HG02623 (cell line): ENCODE data around the gene EPHB6.

Experiments
- ATAC-seq: cut with Tn5 transposase; IDR thresholded peaks from one replicate; pipeline ENCODE4 v1.9.1; 2021; ENCODE audit warnings: moderate library complexity; ENCODE audit not compliant: unreplicated experiment

The EPHB6 gene

DNA sequence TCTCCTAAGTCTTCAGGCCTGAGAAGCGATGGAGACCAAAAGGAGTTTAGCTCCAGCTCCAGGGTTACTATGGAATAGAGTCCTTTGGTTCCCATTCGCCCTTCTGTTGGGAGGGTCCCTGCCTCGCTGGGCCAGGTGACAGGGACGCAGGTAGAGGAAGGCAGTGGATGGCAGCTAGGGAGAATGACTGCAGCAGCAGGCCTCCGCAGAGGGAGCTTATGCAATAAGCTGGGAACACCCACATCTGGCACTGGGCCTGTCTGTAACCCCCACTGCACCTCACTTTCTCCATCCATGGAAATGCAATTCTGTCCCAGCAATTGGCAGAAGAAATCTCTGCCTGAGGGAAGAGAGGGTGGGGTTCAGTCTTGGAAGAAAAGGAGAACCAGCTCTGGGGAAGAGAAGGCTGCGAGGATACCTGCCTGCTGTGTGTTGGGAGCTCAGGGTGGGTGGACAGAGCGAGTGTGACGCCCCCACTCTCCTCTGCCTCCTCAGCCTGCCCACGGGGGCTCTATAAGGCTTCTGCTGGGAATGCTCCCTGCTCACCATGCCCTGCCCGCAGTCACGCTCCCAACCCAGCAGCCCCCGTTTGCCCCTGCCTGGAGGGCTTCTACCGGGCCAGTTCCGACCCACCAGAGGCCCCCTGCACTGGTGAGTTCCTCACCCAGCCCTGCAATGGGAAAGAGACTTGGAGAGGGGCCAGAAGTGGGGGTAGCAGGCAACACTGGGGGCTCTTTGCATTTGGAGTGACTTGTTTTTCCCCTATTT, 10.3 kb downstream of the EPHB6 start:
- ATAC-seq, result no peak

DNA sequence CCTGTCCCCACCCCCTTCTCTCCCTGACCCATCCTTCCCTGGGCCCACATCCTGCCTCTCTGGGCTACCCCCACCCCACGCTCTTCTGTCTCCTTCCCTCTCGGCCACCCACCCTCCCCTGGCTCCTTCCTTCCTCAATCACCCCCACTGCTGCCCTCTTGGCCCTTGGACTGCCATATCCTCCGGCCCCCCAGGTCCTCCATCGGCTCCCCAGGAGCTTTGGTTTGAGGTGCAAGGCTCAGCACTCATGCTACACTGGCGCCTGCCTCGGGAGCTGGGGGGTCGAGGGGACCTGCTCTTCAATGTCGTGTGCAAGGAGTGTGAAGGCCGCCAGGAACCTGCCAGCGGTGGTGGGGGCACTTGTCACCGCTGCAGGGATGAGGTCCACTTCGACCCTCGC, 10.9 kb downstream of the EPHB6 start:
- ATAC-seq, result no peak

DNA sequence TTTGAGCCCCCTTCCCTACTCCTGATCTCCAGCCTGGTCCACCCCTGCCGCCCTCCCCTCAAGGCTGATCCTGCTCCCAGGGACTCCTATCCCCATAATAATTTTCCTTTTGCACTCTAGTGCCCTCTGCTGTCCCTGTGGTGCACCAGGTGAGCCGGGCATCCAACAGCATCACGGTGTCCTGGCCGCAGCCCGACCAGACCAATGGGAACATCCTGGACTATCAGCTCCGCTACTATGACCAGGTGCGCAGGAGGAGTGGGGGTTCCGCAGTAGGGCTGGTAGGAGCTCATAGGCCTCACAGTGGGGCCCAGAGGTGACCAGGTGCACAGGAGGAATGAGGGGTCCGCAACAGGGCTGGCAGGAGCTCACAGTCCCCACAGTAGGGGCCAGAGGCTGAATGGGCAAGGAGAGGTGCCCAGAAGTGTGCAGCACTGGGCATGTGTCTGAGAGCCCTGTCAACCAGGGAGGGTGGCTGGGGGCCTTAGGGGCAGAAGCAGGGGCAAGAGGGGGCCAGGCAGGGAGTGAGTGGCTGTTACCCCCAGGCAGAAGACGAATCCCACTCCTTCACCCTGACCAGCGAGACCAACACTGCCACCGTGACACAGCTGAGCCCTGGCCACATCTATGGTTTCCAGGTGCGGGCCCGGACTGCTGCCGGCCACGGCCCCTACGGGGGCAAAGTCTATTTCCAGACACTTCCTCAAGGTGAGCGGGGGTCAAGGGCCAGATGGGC, 11.7 kb downstream of the EPHB6 start:
- ATAC-seq, result no peak

DNA sequence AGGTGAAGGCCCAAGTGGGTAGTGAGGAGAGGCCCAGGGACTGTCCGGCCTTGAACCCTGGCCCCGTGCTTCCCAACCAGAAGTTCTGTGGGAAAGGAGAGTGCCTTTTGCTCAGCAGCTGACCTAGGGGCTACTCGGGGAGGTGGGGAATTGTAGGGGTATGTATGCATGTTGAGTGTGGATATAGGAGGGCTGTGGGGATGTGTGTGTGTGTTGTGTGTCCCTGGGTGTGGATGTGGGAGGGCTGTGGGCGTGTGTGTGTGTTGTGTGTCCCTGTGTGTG, 12.2 kb downstream of the EPHB6 start:
- ATAC-seq, result no peak

DNA sequence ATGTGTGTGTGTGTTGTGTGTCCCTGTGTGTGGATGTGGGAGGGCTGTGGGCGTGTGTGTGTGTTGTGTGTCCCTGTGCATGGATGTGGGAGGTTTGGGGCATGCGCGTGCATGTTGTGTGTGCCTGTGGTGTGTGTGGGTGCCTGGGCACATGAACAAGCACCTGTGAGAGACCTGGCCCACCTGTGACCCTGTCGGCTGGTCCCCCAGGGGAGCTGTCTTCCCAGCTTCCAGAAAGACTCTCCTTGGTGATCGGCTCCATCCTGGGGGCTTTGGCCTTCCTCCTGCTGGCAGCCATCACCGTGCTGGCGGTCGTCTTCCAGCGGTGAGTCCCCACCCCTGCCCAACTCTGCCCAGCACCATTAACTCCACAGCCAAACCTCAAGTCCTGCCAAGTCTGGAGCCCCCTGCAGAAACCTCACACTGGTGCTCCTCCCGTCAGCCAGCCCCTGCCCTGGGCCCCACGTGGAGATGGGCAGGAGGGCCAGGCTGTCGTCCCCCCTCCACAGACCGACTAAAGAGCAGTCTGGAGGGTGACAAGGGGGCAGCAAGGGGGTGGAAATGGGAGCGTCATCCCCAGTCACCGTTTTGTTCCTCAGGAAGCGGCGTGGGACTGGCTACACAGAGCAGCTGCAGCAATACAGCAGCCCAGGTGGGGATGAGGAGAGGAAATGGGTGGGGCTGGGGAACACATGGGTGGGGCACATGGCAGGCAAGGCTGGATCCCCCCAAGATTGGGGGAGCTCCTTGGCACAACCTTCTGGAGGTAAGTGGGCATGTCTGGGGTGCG, 12.7 kb downstream of the EPHB6 start:
- ATAC-seq, result no peak

DNA sequence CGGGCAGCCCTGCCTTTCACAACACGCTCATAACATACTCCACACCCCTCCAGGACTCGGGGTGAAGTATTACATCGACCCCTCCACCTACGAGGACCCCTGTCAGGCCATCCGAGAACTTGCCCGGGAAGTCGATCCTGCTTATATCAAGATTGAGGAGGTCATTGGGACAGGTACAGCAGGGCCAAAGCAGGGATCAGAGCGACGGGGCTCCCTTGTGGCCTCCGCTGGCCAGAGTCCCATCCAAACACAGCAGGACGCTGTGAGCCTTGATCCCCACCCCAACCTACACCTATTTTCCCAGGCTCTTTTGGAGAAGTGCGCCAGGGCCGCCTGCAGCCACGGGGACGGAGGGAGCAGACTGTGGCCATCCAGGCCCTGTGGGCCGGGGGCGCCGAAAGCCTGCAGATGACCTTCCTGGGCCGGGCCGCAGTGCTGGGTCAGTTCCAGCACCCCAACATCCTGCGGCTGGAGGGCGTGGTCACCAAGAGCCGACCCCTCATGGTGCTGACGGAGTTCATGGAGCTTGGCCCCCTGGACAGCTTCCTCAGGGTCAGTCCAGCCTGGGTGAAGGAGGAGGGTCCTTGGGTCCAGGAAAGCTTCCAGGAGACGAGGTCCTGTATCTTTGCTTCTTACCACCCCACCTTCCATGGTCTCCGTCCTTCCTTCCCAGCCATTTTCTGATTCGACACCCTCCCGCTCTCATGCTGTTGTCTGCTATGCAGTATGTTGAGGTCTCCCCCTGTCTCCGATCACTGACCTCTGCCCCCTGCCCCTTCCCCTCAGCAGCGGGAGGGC, 13.5 kb downstream of the EPHB6 start:
- ATAC-seq, result no peak

DNA sequence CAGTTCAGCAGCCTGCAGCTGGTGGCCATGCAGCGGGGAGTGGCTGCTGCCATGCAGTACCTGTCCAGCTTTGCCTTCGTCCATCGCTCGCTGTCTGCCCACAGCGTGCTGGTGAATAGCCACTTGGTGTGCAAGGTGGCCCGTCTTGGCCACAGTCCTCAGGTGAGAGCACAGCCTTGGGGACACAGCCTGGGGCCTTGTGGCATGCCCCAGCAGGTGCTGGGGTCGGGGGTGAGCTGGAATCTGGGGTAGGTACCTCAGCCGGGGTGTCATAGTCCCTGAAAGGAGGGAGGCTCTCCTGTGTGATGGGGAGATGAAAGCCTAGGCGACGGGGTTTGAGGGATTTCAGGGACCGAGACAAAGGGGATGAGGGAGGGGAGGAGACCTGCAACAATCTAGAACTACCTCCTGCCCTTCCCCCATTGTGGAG, 14.1 kb downstream of the EPHB6 start:
- ATAC-seq, result no peak

DNA sequence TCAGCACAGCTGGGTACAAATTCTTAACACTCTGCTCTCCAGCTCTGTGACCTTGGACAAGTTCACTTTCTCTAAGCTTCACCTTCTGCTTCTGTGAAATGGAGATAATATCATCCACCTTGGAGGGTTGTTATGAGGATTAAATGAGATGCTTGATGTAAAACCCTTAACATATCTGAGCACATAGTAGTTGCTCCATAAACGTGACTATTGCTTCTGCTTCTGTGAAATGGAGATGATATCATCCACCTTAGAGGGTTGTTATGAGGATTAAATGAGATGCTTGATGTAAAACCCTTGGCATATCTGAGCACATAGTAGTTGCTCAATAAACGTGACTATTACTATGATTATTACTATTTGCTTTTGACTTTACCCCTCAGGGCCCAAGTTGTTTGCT, 14.6 kb downstream of the EPHB6 start:
- no peak for ATAC-seq

DNA sequence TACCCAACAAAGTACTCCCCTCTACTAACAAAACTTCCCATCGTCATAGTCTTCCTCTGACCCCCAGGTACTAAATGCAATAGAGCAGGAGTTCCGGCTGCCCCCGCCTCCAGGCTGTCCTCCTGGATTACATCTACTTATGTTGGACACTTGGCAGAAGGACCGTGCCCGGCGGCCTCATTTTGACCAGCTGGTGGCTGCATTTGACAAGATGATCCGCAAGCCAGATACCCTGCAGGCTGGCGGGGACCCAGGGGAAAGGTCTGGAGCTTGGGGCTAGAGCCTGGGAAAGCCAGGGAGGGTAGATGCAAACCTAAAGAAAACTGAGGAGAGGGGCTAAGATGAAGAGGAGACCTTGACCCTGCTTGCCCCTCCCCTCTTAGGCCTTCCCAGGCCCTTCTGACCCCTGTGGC, 15.3 kb downstream of the EPHB6 start:
- ATAC-seq, result no peak

DNA sequence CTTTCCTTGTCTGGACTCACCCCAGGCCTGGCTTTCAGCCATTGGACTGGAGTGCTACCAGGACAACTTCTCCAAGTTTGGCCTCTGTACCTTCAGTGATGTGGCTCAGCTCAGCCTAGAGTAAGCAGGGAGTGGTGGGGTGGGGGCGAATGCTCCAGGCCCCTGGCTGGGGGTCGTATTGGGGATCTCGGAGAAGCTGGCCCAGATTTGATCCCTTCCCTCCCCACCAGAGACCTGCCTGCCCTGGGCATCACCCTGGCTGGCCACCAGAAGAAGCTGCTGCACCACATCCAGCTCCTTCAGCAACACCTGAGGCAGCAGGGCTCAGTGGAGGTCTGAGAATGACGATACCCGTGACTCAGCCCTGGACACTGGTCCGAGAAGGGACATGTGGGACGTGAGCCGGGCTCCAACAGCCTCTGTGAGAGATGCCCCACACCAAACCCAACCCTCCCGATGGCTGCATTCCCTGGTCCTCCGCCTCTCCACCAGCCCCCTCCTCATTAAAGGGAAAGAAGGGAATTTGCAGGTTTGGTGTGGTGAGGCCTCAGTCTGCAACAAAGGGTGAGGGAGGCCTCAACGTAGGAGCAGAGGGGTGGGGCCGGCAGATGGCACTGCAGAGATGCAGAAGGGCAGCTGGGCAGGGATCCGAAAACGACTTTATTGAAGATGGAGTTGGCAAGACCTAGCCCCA, 15.8 kb downstream of the EPHB6 start:
- no peak for ATAC-seq

DNA sequence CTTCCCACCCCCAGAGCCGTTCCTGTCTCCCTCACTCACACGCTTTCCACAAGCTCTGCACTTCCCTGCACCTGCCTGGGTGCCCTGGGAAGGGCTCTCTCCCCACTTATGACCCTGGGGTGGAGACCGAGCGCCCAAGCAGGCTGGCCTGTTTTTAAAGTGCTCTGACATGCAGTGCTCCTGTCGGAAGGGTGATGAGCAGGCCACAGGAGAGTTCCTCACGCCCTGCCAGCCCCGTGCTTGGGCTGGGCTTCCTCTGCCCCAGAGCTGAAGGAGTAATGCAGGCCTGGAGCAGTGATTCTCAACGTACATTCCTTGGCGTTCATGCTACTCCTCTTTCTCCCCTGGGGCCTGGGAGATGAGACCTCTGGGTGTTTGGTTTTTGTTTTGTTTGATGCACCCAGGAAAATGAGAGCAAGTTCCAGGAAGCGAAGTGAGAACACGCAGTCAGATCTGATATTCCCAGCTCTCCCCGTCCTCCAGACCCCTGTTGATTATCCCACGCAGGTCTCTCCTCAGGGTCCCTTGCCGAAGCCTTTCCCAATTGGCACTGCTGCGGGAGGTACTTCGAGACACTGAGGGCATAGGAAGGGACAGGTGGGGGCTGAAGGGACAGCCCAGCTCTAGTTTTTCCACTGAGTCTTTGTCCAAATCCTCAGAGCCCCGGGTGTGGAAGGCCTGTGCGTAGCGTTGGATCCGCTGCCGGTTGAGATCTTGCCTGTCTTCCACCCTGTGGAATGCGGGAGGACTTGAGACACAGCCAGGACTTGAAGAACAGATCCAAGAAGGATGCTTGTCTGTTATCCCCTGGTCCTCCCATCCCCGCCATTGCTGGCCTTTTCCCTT, 16.6 kb downstream of the EPHB6 start:
- ATAC-seq, result no peak

DNA sequence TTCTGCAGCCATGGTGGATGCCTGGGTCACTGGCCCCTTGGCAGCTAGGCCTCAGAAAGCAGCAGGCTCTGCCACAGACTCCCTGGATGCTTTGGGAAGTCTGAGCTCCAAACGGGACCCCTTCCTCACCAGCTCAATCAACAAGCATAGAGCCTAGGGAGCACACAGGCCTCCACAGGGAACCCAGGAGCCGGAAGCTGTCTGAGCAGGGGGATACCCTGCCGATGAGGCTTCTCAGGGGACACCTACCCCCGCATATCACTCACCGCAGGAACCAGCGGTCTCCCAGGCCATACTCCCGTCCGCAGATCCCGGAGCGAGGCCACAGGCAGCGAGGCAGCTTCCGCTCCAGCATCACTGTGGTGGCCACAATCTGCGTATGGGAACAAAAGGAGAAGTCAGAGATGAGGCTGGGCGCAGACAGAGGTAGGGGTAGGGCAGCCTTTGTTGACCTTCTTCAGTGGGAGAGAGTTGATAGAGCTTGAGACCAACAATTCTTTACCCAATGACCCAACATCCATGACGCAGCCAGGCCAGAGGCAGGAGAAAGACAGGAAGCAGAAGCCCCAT, 17.3 kb downstream of the EPHB6 start:
- ATAC-seq, result no peak

DNA sequence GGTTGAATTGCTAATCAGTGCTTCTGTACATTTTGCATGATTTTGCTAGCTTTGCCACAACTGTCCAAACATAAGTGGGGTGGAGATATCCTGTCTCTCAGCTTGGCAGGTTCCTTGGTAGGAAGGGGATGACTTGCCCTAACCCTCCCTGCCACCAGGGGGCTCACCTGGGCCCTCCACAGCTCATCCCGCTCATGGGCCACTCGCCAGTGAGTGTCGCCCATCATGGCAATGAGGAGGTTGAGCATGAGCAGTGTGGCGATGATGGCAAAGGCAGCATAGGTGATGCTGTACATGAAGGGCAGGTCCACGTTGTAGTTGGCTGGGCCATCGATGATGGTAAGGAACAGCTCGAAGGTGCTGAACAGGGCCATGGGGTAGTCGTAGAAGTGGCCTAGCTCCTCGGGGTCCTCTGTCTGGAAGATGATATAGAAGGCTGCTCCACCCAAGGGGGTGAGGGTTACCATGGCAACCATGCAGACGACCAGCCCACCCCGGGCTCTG, 18.5 kb downstream of the EPHB6 start:
- no peak for ATAC-seq

DNA sequence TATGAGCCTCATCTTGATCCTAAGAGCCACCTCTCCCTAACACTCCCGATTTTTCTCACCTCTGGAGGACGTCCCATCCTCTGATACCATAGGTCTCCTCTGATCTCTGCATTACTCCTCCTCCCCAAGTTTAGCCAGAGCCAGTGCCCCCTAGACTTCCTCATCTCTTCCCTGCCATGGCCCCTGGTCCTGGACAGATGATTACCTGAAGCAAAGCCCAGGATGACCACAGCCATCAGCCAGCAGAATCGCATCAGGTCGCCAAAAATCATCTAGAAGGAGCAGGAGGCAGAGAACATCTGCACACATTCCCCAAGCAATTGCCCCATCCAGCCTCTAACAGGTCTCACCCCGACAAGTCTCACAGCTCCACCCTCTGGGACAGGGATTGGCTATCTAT, 19.0 kb downstream of the EPHB6 start:
- no peak for ATAC-seq

DNA sequence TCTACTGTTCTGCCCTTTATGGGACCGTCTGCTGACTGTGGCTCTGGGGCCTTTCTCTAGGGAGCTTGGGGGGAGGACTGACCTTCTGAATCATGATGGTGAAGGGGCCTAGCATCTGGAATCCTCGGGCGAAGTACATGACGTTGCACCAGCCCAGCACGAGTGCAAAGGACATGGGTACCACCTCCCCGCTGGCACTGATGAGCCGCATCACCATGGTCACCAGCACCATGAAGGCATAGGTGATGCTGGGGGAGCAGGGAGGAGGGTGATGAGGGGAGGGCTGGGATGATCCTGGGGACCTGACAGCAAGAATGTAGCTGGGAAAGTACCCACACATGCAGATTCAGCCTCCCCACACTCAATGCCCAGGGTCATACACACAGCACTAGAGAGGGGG, 19.5 kb downstream of the EPHB6 start:
- no peak for ATAC-seq

DNA sequence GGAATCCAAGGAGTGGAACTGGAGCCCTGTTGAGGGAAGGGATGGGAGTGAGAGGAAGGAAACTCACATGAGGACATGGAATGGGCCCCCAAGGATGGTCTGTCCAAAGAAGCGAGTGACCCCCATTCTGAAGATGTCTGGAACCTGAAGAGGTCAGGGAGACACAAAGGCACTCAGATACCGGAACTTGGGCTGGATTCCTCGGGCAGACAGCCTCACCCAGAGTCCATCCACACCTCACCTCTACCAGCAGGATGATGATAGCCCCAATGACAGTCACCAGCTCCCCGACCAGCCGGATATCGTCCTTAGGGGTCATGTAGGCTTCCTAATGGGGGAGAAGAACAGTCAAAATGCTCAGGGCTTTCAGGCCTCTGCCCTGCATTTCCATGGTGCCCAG, 20.0 kb downstream of the EPHB6 start:
- no peak for ATAC-seq

DNA sequence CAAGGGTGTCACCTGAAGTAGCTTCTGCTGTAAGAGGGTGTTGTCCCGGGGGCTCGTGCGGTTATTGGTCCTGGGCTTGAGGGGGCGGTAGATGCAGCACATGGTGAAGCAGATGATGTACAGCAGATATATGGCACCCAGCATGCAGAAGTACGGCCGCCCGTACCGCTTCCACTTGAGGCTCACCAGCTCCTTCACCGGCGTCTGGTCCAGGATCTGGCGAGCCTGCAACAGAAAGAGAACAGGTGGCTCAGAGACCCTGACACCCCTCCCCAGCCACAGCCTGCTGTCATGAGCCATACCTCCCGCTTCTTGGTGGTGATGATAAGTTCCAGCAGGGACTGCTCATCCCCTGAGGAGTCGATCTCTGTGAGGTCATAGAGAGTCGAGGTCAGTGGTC, 20.6 kb downstream of the EPHB6 start:
- ATAC-seq, result no peak

DNA sequence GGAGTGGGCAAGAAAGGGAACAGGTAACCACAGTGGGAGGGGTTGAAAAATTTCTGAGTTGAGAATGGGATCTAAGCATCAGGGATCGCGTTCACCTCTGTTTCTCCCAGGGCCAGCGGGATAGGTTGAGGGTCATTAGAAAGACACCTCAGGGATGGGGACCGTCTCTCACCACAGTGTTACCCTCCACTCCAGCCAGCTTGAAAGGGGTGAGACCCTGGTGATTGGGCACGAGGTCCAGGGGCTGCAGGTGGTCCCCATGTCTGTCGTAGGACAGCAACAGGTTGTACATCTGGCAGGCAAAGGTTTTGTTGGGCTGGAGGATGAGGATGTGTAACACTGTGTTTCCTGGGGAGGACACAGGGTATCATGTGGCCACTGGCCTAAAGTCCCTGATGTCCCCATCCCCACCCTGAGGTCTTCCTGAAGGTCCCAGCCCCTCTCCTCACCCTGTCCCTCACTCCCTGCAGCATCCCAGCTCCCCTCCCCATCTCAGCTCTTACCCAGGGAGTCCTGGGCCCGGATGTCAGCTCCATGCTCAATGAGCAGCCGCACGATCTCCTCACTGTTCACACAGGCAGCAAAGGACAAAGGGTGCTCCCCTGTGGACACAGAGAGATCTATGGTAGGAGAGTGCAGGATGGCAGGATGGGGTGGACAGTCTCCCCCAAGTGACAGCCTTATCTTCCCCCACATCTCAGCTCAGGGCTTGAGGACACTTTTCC, 21.5 kb downstream of the EPHB6 start:
- ATAC-seq, result no peak
